HEK293 (cell line): ENCODE data around the gene PADI3.
A peak's percentile ranks its signal among the peaks of the same experiment; 100 is the strongest.

Experiments used
- CTCF ChIA-PET: fragments of 350-600 bp; formaldehyde crosslinking; extraction: SDS; loops from one replicate; lab custom pipeline; 2021; ENCODE audit warnings: antibody characterized with exemption; lab: Yijun Ruan, JAX
- POLR2A ChIA-PET: fragments of 300-600 bp; formaldehyde crosslinking; extraction: SDS; loops from one replicate; lab custom pipeline; 2020; ENCODE audit warnings: antibody characterized with exemption, inconsistent platforms; lab: Yijun Ruan, JAX
- H3K27ac ChIP-seq: fragments of 200-500 bp; sonication (Bioruptor generic); 2 replicates; pipeline ENCODE4 v1.5.1; 2014; ENCODE audit warnings: low read depth, low read length, control low read depth, inconsistent platforms; ENCODE audit errors: extremely low read depth
- H3K36me3 ChIP-seq, 2 experiments: fragments of 200-500 bp in 1 of 2; sonication (Bioruptor generic) in 1 of 2; 1 replicate in 1 of 2; 2 replicates in 1 of 2; pipeline ENCODE4 v1.5.1; 2014 to 2017; ENCODE audit warnings: inconsistent platforms in 2 of 2, low read length in 2 of 2; ENCODE audit not compliant: control insufficient read depth in 2 of 2, insufficient read depth in 1 of 2
- H3K4me1 ChIP-seq: fragments of 200-500 bp; sonication (Bioruptor generic); 2 replicates; pipeline ENCODE4 v1.5.1; 2014; ENCODE audit warnings: mild to moderate bottlenecking, low read length, inconsistent platforms; ENCODE audit not compliant: control insufficient read depth, insufficient read depth
- H3K4me3 ChIP-seq: 2 replicates; pipeline ENCODE4 v1.5.1; 2011; ENCODE audit warnings: low read depth, mild to moderate bottlenecking, control low read depth, low read length, moderate library complexity
- H3K9me3 ChIP-seq: fragments of 200-500 bp; sonication (Bioruptor generic); 2 replicates; pipeline ENCODE4 v1.5.1; 2014; ENCODE audit warnings: low read depth, low read length, inconsistent platforms; ENCODE audit not compliant: control insufficient read depth, insufficient read depth
- FEZF1 ChIP-seq: fragments of 450-650 bp; formaldehyde crosslinking; IDR thresholded peaks from 2 replicates; pipeline ENCODE4 v1.5.1; 2016; ENCODE audit warnings: missing biosample characterization, missing genetic modification characterization
- GLI4 ChIP-seq: fragments of 450-650 bp; formaldehyde crosslinking; IDR thresholded peaks from 2 replicates; pipeline ENCODE4 v1.5.1; 2016; ENCODE audit warnings: missing biosample characterization, missing genetic modification characterization
- HOXA7 ChIP-seq: sonication (generic); formaldehyde crosslinking; IDR thresholded peaks from 2 replicates; pipeline ENCODE4 v1.8.1; 2022; ENCODE audit warnings: missing genetic modification reagents, borderline replicate concordance
- KLF17 ChIP-seq: fragments of 450-650 bp; formaldehyde crosslinking; IDR thresholded peaks from 2 replicates; pipeline ENCODE4 v1.5.1; 2016; ENCODE audit warnings: missing biosample characterization, missing genetic modification characterization
- OSR2 ChIP-seq: fragments of 450-650 bp; formaldehyde crosslinking; IDR thresholded peaks from 2 replicates; pipeline ENCODE4 v1.5.1; 2016; ENCODE audit warnings: missing biosample characterization, missing genetic modification characterization
- SP7 ChIP-seq: fragments of 450-650 bp; formaldehyde crosslinking; IDR thresholded peaks from 2 replicates; pipeline ENCODE4 v1.5.1; 2016; ENCODE audit warnings: missing biosample characterization, missing genetic modification characterization
- ZBTB21 ChIP-seq: fragments of 450-650 bp; formaldehyde crosslinking; IDR thresholded peaks from 2 replicates; pipeline ENCODE4 v1.5.1; 2017; ENCODE audit warnings: missing biosample characterization, missing genetic modification characterization
- ZBTB44 ChIP-seq: fragments of 450-650 bp; IDR thresholded peaks from 2 replicates; pipeline ENCODE4 v1.5.1; 2018; ENCODE audit warnings: missing biosample characterization, mild to moderate bottlenecking, missing genetic modification characterization
- ZNF10 ChIP-seq: fragments of 450-650 bp; formaldehyde crosslinking; IDR thresholded peaks from 2 replicates; pipeline ENCODE4 v1.5.1; 2017; ENCODE audit warnings: missing biosample characterization, missing genetic modification characterization
- ZNF16 ChIP-seq: fragments of 450-650 bp; formaldehyde crosslinking; IDR thresholded peaks from 2 replicates; pipeline ENCODE4 v1.5.1; 2016; ENCODE audit warnings: low read depth, missing biosample characterization, missing genetic modification characterization
- ZNF211 ChIP-seq: fragments of 450-650 bp; formaldehyde crosslinking; IDR thresholded peaks from 2 replicates; pipeline ENCODE4 v1.5.1; 2016; ENCODE audit warnings: low read depth, missing biosample characterization, missing genetic modification characterization
- ZNF214 ChIP-seq: fragments of 450-650 bp; formaldehyde crosslinking; IDR thresholded peaks from 2 replicates; pipeline ENCODE4 v1.5.1; 2017; ENCODE audit warnings: missing biosample characterization, mild to moderate bottlenecking, missing genetic modification characterization, borderline replicate concordance
- ZNF248 ChIP-seq: fragments of 450-650 bp; formaldehyde crosslinking; IDR thresholded peaks from 2 replicates; pipeline ENCODE4 v1.5.1; 2017; ENCODE audit warnings: missing biosample characterization, missing genetic modification characterization
- ZNF311 ChIP-seq: fragments of 450-650 bp; formaldehyde crosslinking; IDR thresholded peaks from 2 replicates; pipeline ENCODE4 v1.5.1; 2017; ENCODE audit warnings: missing biosample characterization, missing genetic modification characterization, borderline replicate concordance
- ZNF391 ChIP-seq: fragments of 450-650 bp; formaldehyde crosslinking; IDR thresholded peaks from 2 replicates; pipeline ENCODE4 v1.5.1; 2016; ENCODE audit warnings: low read depth, missing biosample characterization, missing genetic modification characterization, borderline replicate concordance
- ZNF394 ChIP-seq: fragments of 450-650 bp; formaldehyde crosslinking; IDR thresholded peaks from 2 replicates; pipeline ENCODE4 v1.5.1; 2016; ENCODE audit warnings: missing biosample characterization, missing genetic modification characterization, mild to moderate bottlenecking, moderate library complexity, borderline replicate concordance
- ZNF514 ChIP-seq: fragments of 450-650 bp; formaldehyde crosslinking; IDR thresholded peaks from 2 replicates; pipeline ENCODE4 v1.5.1; 2016; ENCODE audit warnings: missing biosample characterization, missing genetic modification characterization
- ZNF626 ChIP-seq: fragments of 450-650 bp; sonication (Bioruptor Pico); formaldehyde crosslinking; IDR thresholded peaks from 2 replicates; pipeline ENCODE4 v1.5.1; 2018; ENCODE audit warnings: missing biosample characterization, missing genetic modification characterization, inconsistent platforms
- ZNF658 ChIP-seq: fragments of 450-650 bp; formaldehyde crosslinking; IDR thresholded peaks from 2 replicates; pipeline ENCODE4; 2016; ENCODE audit warnings: missing biosample characterization, missing genetic modification characterization
- ZNF785 ChIP-seq: fragments of 450-650 bp; formaldehyde crosslinking; IDR thresholded peaks from 2 replicates; pipeline ENCODE4 v1.5.1; 2016; ENCODE audit warnings: missing biosample characterization, missing genetic modification characterization
- ZNF830 ChIP-seq: fragments of 450-650 bp; IDR thresholded peaks from 2 replicates; pipeline ENCODE4 v1.5.0; 2018; ENCODE audit warnings: missing biosample characterization, missing genetic modification characterization, low read depth, mild to moderate bottlenecking, moderate library complexity
- ZXDB ChIP-seq: fragments of 450-650 bp; formaldehyde crosslinking; IDR thresholded peaks from 2 replicates; pipeline ENCODE4 v1.5.1; 2016; ENCODE audit warnings: missing biosample characterization, missing genetic modification characterization
- TF ChIP-seq, protein P1 (sequence below): fragments of 450-650 bp; formaldehyde crosslinking; IDR thresholded peaks from 2 replicates; pipeline ENCODE4 v1.5.1; 2017; ENCODE audit warnings: missing biosample characterization, missing genetic modification characterization
- TF ChIP-seq, protein P2 (sequence below): fragments of 450-650 bp; formaldehyde crosslinking; IDR thresholded peaks from 2 replicates; pipeline ENCODE4 v1.5.1; 2016; ENCODE audit warnings: missing biosample characterization, missing genetic modification characterization
- TF ChIP-seq, protein P3 (sequence below): fragments of 450-650 bp; formaldehyde crosslinking; IDR thresholded peaks from 2 replicates; pipeline ENCODE4 v1.5.1; 2016; ENCODE audit warnings: missing biosample characterization, missing genetic modification characterization

The PADI3 gene

GRCh38 chr1:17278996-17279830 lies 30.3 kb downstream of the PADI3 start:
- Histone ChIP-seq H3K27ac (no peak overlapping the region), H3K36me3 (no peaks in the 10 kb centered on the region), H3K9me3 (no peaks in the 10 kb centered on the region), H3K4me3 (no peak overlapping the region), H3K4me1 (no peaks in the 10 kb centered on the region)
- TF ChIP-seq ZNF16 (no peak), OSR2 (no peak), FEZF1 (tag by site-specific recombination) (no peak), ZBTB44 (tag by site-specific recombination) (no peak), SP7 (tag by site-specific recombination) (0 out of 2 replicates have a peak, but pooled peaks have one; percentile 20), ZNF394 (tag by site-specific recombination) (no peak)
- TF ChIP-seq, protein P1, sequence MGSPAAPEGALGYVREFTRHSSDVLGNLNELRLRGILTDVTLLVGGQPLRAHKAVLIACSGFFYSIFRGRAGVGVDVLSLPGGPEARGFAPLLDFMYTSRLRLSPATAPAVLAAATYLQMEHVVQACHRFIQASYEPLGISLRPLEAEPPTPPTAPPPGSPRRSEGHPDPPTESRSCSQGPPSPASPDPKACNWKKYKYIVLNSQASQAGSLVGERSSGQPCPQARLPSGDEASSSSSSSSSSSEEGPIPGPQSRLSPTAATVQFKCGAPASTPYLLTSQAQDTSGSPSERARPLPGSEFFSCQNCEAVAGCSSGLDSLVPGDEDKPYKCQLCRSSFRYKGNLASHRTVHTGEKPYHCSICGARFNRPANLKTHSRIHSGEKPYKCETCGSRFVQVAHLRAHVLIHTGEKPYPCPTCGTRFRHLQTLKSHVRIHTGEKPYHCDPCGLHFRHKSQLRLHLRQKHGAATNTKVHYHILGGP (tag by site-specific recombination), result no peak
- ChIA-PET POLR2A (no interaction called here), CTCF (interaction anchor here (0.6 to 1.7 kb wide), 2 partner anchors 23 to 219 kb away, joined by 3 to 4 read pairs; no protein-coding TSS in a partner anchor)

GRCh38 chr1:17280436-17280835 lies 31.5 kb downstream of the PADI3 start:
- no peak overlapping the region for H3K4me3 ChIP-seq
- H3K9me3 ChIP-seq, result no peaks in the 10 kb centered on the region
- H3K36me3 ChIP-seq, result no peaks in the 10 kb centered on the region
- TF ChIP-seq ZXDB (tag by site-specific recombination) (no peak), HOXA7 (CRISPR knock-in tag) (no peak), ZNF10 (tag by site-specific recombination) (no peak), ZNF658 (tag by site-specific recombination) (no peak), FEZF1 (tag by site-specific recombination) (no peak), ZNF211 (no peak), ZBTB21 (tag by site-specific recombination) (no peak), ZNF391 (tag by site-specific recombination) (no peak), ZNF514 (tag by site-specific recombination) (no peak), GLI4 (tag by site-specific recombination) (no peak), ZNF248 (tag by site-specific recombination) (no peak), ZNF311 (tag by site-specific recombination) (no peak), ZNF626 (tag by site-specific recombination) (no peak), ZNF830 (tag by site-specific recombination) (no peak), ZNF214 (tag by site-specific recombination) (no peak), KLF17 (tag by site-specific recombination) (no peak), ZNF785 (no peak)
- TF ChIP-seq, protein P2, sequence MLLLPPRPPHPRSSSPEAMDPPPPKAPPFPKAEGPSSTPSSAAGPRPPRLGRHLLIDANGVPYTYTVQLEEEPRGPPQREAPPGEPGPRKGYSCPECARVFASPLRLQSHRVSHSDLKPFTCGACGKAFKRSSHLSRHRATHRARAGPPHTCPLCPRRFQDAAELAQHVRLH (tag by site-specific recombination), result no peak
- TF ChIP-seq, protein P3, sequence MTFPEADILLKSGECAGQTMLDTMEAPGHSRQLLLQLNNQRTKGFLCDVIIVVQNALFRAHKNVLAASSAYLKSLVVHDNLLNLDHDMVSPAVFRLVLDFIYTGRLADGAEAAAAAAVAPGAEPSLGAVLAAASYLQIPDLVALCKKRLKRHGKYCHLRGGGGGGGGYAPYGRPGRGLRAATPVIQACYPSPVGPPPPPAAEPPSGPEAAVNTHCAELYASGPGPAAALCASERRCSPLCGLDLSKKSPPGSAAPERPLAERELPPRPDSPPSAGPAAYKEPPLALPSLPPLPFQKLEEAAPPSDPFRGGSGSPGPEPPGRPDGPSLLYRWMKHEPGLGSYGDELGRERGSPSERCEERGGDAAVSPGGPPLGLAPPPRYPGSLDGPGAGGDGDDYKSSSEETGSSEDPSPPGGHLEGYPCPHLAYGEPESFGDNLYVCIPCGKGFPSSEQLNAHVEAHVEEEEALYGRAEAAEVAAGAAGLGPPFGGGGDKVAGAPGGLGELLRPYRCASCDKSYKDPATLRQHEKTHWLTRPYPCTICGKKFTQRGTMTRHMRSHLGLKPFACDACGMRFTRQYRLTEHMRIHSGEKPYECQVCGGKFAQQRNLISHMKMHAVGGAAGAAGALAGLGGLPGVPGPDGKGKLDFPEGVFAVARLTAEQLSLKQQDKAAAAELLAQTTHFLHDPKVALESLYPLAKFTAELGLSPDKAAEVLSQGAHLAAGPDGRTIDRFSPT (tag by site-specific recombination), result no peak
- TF ChIP-seq, all 188 proteins: peak for 0
- CTCF ChIA-PET, result interaction anchor here (0.9 to 1.7 kb wide), 3 partner anchors 19 to 220 kb away, joined by 3 to 4 read pairs (median 4); no protein-coding TSS in a partner anchor
- POLR2A ChIA-PET, result no interaction called here
- Histone ChIP-seq H3K27ac (no peak overlapping the region), H3K4me1 (no peaks in the 10 kb centered on the region)
